ENCODE results near the gene SEPTIN11.

Gene SEPTIN11

GRCh38 chr4:76954489-76954888 lies 4.9 kb downstream of the SEPTIN11 start:
- no peaks in the 10 kb centered on the region for H4K20me1 ChIP-seq (ENCODE audit: insufficient read depth, low read length)

GRCh38 chr4:76955182-76955581 lies 5.6 kb downstream of the SEPTIN11 start:
- TF ChIP-seq EZH2 (IDR thresholded peaks at IDR 0.05; ENCODE audit: borderline replicate concordance, low read length) (no peak), CTCF (IDR thresholded peaks at IDR 0.05; ENCODE audit: low read length) (no peak)
- H3K9ac ChIP-seq (ENCODE audit: low read length), result no peak overlapping the region
- H3F3A ChIP-seq (ENCODE audit: insufficient read depth, low read length), result no peaks in the 10 kb centered on the region
- H3K9me2 ChIP-seq (ENCODE audit: low read depth, low read length), result no peaks in the 10 kb centered on the region
- H3K9me3 ChIP-seq (ENCODE audit: low read length), result no peaks in the 10 kb centered on the region
- no peaks in the 10 kb centered on the region; the same call in 1 of the 2 replicates for H3K36me3 ChIP-seq (ENCODE audit: insufficient read depth, low read length)
- no peaks in the 10 kb centered on the region for H3K79me2 ChIP-seq (ENCODE audit: insufficient read depth, low read length)
- H3K4me2 ChIP-seq (ENCODE audit: low read length), result no peak overlapping the region
- H3K4me3 ChIP-seq (ENCODE audit: low read depth, low read length, poor library complexity, severe bottlenecking), result no peak overlapping the region
- H3K4me1 ChIP-seq (ENCODE audit: insufficient read depth, low read length, severe bottlenecking), result peaks cover 6% of the 10 kb centered on the region
- H2AFZ ChIP-seq (ENCODE audit: low read length), result no peak overlapping the region
- no peaks in the 10 kb centered on the region for H4K20me1 ChIP-seq (ENCODE audit: insufficient read depth, low read length)
- H3K27me3 ChIP-seq (ENCODE audit: insufficient read depth, low read length), result no peaks in the 10 kb centered on the region; the same call in 1 of the 2 replicates
- no peak overlapping the region for H3K27ac ChIP-seq (ENCODE audit: low read depth, low read length, poor library complexity, severe bottlenecking)

More at GRCh38 chr4:76954489-76954888, 4.9 kb downstream of the SEPTIN11 start:
- no peaks in the 10 kb centered on the region for H3K9me2 ChIP-seq (ENCODE audit: low read depth, low read length)
- no peaks in the 10 kb centered on the region; the same call in 1 of the 2 replicates for H3K27me3 ChIP-seq (ENCODE audit: insufficient read depth, low read length)
- TF ChIP-seq CTCF (IDR thresholded peaks at IDR 0.05; ENCODE audit: low read length) (no peak), EZH2 (IDR thresholded peaks at IDR 0.05; ENCODE audit: borderline replicate concordance, low read length) (no peak)
- no peaks in the 10 kb centered on the region for H3K9me3 ChIP-seq (ENCODE audit: low read length)
- H2AFZ ChIP-seq (ENCODE audit: low read length), result no peak overlapping the region
- peaks cover 6% of the 10 kb centered on the region for H3K4me1 ChIP-seq (ENCODE audit: insufficient read depth, low read length, severe bottlenecking)
- H3K36me3 ChIP-seq (ENCODE audit: insufficient read depth, low read length), result no peaks in the 10 kb centered on the region; the same call in 1 of the 2 replicates
- H3K79me2 ChIP-seq (ENCODE audit: insufficient read depth, low read length), result no peaks in the 10 kb centered on the region
- no peak overlapping the region for H3K9ac ChIP-seq (ENCODE audit: low read length)
- H3K27ac ChIP-seq (ENCODE audit: low read depth, low read length, poor library complexity, severe bottlenecking), result no peak overlapping the region
- no peaks in the 10 kb centered on the region for H3F3A ChIP-seq (ENCODE audit: insufficient read depth, low read length)
- no peak overlapping the region for H3K4me3 ChIP-seq (ENCODE audit: low read depth, low read length, poor library complexity, severe bottlenecking)
- no peak overlapping the region for H3K4me2 ChIP-seq (ENCODE audit: low read length)

- H3F3A ChIP-seq (ENCODE audit: insufficient read depth, low read length), result no peaks in the 10 kb centered on the region
- TF ChIP-seq CTCF (IDR thresholded peaks at IDR 0.05; ENCODE audit: low read length) (no peak), EZH2 (IDR thresholded peaks at IDR 0.05; ENCODE audit: borderline replicate concordance, low read length) (no peak)
- no peaks in the 10 kb centered on the region for H3K4me1 ChIP-seq (ENCODE audit: insufficient read depth, low read length, severe bottlenecking)
- H3K9me3 ChIP-seq (ENCODE audit: low read length), result no peaks in the 10 kb centered on the region
- H3K27ac ChIP-seq (ENCODE audit: low read depth, low read length, poor library complexity, severe bottlenecking), result no peak overlapping the region
- no peaks in the 10 kb centered on the region; the same call in 1 of the 2 replicates for H3K36me3 ChIP-seq (ENCODE audit: insufficient read depth, low read length)
- no peaks in the 10 kb centered on the region for H3K9me2 ChIP-seq (ENCODE audit: low read depth, low read length)
- H3K4me2 ChIP-seq (ENCODE audit: low read length), result no peak overlapping the region
- H3K27me3 ChIP-seq (ENCODE audit: insufficient read depth, low read length), result no peaks in the 10 kb centered on the region; the same call in 1 of the 2 replicates
- no peak overlapping the region for H2AFZ ChIP-seq (ENCODE audit: low read length)
- H4K20me1 ChIP-seq (ENCODE audit: insufficient read depth, low read length), result no peaks in the 10 kb centered on the region
- no peak overlapping the region for H3K4me3 ChIP-seq (ENCODE audit: low read depth, low read length, poor library complexity, severe bottlenecking)
- H3K9ac ChIP-seq (ENCODE audit: low read length), result no peak overlapping the region
- no peaks in the 10 kb centered on the region for H3K79me2 ChIP-seq (ENCODE audit: insufficient read depth, low read length)
Measured at GRCh38 chr4:76957004-76957738, 7.6 kb downstream of the SEPTIN11 start.

Measured in OCI-LY1 (cell line).